GM11168 (cell line): ENCODE data around the gene ODR4.
"Not testable (repeated sequence)": the region's sequence is repeated elsewhere in the genome, so short reads cannot be mapped to it uniquely, and the experiment has no call there.

Source experiments
- in situ Hi-C: fragments of 300-500 bp; cut with MboI; formaldehyde crosslinking; loops from one replicate; pipeline ENCODE4 v1.12.0; 2022; ENCODE audit warnings: low sequenced_read_pairs; ENCODE audit not compliant: unreplicated experiment

The ODR4 gene

DNA sequence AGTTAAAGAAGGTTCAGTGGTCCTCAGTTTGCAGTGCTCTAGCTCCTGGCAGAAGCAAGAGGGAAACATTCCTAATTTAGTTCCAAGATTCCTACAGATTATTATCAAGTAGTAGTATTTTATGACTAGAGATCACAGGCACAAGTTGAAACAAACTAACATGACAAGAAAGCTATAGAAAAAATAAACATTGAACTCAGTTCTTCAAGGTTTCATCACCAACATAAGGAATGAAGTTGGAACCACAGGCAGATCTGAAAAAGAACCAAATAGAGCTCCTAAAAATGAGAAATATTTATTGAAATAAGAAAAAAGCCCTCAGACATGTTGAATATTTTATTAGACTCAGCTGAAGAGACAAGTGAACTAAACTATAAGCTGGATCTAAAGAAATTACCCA lies 44.7 kb downstream of the ODR4 start:
- in situ Hi-C loops, result no loop called here

DNA sequence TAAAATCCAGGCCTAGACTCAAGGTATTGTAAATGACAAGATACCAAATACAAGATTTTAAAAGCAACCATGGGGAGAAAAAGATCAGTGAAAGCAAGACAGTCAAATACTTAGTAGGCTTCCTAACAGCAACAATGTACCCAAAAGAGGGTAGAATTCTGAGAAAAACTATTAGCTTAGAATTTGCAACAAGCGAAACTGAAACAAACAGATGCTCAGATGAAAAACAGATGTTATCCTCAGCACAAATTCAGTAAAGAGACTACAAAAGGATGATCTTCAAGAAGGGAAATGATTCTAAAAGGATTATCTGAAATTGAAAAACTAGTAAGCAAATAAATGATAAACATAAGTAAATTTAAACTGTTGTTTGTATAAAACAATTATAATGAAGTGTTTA lies 45.3 kb downstream of the ODR4 start:
- in situ Hi-C loops, result no loop called here

DNA sequence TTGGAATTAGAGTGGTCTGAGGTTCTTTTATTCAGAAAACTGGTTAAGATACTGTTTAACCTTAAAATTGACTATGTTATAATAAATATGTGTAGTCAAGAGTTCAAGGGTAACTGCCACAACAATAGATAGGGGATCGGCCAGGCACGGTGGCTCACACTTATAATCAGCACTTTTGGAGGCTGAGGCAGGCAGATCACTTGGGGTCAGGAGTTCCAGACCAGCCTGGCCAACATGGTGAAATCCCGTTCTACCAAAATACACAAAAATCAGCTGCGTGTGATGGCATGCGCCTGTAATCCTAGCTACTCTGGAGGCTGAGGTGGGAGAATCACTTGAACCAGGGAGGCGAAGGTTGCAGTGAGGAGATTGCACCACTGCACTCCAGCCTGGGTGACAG lies 45.8 kb downstream of the ODR4 start:
- in situ Hi-C loops, result no loop called here

DNA sequence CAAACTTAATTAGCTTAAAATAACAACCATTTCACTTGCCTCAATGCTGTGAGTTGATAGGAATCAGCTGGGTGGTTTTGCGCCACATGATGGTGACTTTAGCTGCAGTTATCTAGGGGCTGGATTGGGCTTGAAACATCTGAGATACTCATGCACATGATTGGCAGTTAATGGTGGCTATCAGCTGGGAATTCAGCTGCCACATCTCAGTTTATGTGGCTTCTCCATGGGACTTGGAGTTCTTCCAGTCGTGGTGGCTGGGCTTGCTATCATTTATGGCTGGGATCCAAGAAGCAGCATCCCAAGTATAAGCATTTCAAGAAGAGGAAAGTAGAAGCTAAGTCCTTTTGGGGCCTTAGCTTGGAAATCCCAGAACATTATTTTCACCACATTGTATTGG lies 48.9 kb downstream of the ODR4 start:
- in situ Hi-C loops, result no loop called here

DNA sequence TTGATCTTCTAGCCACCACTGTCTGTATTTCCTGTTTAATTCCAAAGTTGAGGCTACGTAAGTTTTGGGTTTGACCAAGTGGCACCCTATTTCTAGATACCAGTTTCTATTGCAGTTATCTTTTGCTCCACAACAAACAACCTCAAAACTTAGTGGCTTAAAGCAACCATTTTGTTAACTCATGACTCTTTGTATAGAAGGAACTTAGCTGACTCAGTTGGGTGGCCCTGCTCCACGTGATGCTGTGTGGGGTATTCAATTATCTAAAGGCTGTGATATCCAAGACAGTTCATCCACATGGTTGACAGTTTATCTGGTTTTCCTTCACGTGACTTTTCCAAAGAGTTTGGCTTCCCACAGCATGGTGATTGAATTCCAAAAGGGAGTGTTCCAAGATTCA lies 50.5 kb downstream of the ODR4 start:
- in situ Hi-C loops, result no loop called here

DNA sequence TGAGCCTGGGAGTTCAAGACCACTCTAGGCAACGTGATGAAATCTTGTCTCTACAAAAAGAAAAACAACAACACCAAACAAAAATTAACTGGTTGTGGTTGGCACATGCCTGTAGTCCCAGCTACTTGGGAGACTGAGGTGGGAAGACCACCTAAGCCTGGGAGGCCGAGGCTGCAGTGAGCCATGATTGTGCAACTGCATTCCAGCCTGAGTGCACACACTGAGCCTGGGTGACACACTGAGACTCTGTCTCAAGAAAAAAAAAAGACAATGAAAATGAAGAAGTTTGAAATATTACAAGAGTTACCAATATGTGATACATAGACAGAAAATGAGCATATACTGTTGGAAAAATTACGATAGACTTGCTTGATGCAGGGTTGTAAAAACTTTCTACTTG lies 53.4 kb downstream of the ODR4 start:
- in situ Hi-C loops, result no loop called here

DNA sequence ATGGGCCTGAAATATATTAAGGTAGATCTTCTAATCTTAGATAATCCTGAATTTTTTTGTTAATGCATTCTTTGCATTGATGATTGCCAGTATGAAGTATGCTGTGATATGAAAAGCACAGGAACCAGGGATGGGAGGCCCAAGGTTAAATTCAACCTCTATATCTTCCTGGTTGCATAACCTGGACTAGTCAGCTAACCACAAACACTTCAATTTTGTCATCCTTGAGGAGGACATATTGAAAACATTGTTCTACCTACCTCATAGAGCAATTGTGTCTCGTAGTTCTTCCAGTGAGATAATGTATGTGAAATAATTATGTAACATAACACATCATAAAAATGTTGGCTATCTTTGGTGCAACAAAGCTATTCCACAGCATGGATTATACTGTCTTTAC lies 59.7 kb downstream of the ODR4 start:
- in situ Hi-C loops, result no loop called here

DNA sequence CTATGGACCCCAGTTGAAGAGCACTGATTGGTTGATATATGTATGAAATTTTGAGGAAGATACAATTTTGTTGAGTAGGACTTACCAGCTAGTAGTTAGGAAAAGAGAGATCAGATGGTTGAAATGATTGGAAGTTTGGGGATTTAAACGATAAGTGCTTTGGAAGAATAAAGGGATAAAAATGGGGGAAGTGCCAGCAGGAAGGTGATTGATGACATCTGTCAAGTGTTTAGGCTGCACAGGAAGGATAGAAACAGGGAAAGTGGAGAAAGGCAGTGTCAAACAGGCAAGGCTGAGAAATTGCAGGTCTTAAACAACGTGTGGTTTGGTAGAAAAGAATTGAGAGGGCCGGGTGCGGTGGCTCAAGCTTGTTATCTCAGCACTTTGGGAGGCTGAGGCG lies 62.9 kb downstream of the ODR4 start:
- in situ Hi-C loops, result no loop called here

DNA sequence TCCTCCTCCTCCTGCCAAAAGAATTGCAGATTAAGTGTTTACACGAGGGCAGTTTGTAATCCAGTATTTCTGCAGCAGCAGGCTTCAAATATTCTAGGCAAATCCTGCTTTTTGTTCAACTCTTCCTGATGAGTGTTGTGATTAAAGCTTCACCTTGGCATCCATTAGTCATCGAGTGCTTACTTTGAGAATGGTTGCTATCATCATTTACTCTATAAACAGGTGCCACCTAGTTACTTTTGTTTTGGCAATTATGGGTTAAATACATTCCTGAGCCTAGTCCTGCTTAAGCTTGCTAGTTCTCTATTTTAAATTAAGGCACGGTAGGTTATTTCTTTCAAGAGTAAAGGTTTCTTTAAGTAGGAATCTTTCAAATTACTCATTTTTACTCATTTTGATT lies 64.9 kb downstream of the ODR4 start:
- in situ Hi-C loops, result loop anchor here (5.0 kb wide), 1 partner anchor 38 kb away; no protein-coding TSS in a partner anchor

DNA sequence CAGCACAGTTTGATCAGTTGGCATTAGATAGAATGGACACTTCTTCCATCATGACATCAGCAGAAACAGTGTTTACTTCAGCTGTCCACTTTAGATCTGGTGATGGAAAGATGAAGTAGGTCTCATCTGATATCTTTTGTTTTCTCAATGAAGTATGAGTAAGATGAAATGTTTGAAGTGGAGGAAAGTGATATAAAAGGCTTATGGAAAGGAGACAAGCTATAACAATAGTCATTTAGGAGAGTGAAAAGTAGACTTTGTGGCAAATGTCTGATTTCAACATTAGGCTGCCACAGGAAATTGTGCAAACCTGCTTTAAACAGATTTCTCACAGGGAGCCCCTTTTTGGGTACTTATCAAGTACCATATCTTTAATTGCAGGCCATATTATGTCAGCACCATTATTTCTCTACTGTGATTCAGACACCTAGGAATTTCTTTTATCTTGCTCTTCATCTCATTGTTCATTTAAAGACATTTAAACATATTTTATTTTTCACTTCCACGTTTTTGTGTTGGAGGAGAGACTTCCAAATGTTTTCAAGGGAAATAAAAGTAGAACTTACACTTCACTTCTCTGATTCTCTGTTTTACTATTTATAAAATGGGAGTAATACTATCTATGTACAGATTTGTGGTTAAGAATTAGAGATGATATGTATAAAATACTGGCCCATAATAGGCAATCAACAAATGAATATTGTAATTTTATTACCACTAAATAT lies 67.2 kb downstream of the ODR4 start:
- in situ Hi-C loops, result loop anchor here (5.0 kb wide), 1 partner anchor 41 kb away; no protein-coding TSS in a partner anchor

DNA sequence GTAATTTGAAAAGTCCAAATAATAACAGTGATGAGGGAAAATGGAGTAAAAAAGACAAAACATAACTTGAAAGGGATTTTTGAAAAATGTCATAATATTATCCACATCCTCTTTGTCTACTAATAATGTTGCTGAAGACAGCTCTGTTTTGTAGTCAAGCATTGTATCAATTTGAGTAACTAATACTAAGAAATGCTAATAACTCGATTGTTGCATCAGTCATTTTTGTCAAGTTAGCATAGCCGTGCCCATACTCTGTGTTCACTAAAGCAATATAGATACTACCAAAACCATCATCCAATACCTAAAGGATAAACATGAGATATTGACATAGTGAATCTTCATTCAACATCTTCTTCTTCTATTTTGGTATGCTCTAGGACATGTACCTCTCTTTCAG lies 68.0 kb downstream of the ODR4 start:
- in situ Hi-C loops, result loop anchor here (5.0 kb wide), 1 partner anchor 41 kb away; no protein-coding TSS in a partner anchor

DNA sequence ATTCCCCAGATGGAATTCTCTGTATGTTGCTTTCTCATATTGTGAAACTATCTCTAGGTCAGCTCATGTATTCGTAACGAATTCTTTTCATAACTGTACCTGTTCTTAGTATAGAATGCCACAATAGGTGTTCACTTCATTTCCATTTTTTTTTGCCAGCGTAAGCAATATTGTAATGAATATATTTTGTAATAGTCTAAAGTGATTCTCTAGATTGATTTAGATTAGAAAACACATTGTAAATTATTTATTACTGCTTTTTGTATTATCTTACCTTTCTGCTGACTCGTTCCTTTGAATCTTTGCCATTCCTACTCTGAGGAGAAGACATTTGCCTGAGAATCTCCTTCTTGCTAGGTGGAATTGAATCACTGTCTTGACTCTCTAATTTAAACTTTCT lies 70.5 kb downstream of the ODR4 start:
- in situ Hi-C loops, result no loop called here

DNA sequence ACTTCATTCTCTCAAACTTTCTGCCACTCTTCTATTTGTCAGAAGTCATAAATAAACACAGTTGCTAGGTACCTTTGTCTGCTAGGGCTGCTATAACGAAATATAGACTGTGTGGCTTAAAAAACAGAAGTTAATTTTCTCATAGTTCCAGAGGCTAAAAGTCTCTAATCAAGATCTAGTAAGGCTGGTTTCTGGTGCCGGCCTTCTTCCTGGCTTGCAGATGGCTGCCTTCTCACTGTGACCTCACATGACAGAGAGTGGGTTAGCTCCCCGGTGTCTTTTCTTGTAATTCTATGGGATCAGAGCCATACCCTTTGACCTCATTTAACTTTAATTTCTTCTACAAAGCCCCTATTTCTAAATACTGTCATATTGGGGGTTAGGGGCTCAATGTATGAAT lies 79.3 kb downstream of the ODR4 start:
- in situ Hi-C loops, result no loop called here

DNA sequence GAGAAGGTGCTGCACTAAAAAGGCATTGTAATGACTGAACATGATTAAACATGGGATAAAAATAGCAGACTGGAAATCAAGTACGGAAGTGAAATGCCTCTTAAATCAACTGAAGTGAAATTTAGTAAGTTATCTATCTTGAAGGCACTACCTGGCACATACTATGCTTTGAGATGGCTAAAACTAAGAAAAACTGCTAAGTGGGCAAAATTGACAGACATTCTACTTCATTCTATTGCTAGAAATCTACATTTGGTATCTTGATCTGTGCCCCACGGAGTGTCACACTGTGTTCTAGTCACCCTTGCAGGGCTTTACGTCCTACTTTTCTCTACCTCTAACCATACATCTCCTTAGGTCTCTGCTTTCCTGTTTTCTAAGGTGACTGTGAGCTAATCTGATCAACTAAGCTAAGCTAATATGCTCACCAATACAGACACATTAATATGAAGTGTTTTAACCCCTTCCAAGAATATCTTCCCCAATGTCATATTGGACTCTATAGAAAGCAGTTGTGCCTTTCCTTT lies 81.2 kb downstream of the ODR4 start:
- in situ Hi-C loops, result no loop called here

DNA sequence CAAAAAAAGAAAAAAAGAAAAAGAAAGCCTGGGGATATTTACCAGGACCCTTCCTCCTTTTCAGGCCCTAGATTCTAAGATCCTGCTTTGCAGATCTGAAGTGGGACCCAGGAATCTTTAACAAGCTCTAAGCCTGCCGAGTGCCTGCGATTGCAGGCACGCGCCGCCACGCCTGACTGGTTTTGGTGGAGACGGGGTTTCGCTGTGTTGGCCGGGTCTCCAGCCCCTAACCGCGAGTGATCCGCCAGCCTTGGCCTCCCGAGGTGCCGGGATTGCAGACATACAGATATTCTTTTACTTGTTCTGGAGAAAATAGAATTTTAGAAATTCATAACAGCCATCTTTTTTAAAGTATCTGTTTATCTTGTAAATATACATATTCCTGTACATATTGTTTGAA lies 83.5 kb downstream of the ODR4 start:
- in situ Hi-C loops, result not testable (repeated sequence)

DNA sequence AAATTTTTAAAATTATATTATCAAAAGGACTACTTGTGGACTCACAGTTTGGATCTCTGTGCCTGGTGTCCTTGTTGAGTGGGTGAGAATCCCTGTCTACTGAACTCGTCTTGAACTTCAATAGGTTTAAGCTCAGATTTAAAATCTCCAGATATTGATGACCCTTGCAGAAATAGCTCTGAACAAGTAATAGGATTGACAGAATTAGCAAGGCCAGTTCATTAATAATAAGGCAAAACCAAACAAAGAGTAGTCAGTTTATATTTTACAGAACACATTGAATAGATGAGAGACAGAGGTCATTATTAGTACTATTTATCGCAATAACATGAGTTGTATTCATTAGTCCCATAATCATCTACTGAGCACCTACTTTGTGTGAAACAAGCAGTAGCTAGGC lies 85.4 kb downstream of the ODR4 start, which contains the start of gene PDC:
TSS of gene PDC (minus strand) at position 101 of the 400 bp plus-strand sequence. CDS start 11,655 bp downstream, outside the sequence.
- in situ Hi-C loops, result no loop called here

DNA sequence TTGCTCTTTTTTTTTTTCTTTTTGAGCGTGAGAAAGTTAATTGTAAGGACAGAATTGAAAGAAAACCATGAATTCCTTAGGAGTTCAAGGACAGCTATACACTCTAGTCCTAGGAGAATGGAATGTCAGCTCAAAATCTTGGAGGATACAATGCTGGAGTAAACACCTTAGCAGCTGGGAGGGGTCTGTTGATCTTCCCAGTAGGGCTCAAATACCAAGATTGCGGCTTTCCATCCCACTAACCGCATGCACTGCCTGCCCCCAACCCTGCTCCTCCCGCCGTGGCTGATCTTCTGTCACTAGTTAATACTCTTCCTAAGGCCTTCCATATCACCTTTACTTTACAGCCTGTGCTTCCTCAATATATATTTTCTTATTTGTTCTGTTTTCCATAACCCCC lies 87.9 kb downstream of the ODR4 start:
- in situ Hi-C loops, result no loop called here

DNA sequence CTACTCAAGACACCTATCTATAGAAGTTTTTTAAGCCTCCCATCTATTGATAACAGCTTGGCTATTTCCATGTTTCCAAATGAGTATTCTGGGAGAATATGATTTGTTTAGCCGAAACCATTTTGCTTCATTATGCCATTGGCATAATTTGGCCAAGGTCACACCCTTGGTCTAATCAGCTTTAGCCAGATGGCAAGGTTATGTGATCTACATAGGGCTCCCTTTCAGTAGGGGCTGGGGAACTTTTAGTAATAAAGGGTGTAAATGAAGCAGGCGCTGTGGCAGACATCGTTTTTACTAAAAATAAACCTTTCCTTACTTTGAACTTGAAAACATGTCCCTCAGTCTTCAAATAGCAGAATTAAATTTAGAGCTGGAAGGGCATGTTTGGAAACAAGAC lies 88.3 kb downstream of the ODR4 start:
- in situ Hi-C loops, result no loop called here

DNA sequence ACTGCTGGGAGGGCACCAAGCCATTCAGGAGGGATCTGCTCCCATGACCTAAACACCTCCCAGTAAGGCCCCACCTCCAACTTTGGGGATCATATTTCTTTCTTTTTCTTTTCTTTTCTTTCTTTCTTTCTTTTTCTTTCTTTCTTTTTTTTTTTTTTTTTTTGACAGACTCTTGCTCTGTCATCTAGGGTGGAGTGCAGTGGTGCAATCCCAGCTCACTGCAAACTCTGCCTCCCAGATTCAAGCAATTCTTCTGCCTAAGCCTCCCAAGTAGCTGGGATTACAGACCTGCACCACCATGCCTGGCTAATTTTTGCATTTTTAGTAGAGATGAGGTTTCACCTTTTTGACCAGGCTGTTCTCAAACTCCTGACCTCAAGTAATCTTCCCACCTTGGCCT lies 89.9 kb downstream of the ODR4 start:
- in situ Hi-C loops, result not testable (repeated sequence)

DNA sequence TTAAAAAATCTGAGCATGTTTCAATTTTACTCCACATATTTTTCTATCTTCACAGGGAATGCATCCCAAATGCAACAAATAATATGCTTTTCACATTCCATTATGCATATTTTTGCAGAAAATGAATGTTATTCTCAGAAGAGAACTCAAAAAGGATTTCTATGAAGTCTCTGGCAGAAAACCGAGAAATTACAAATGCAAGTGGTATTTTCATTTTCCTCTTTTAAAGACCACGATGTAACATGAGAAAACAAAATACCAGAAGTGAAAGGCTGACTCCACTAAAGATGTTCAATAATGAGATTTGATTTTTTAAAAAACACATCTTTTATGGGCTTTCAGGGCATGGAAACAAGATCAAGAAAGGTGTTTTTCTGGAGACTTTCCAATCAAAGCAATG lies 90.3 kb downstream of the ODR4 start:
- in situ Hi-C loops, result no loop called here
